Prostate gland (tissue), 2 donors: Measurements from ENCODE around the gene UPF1.

ENCODE experiments used
- POLR2A ChIP-seq: fragments of 450-650 bp; IDR thresholded peaks from one replicate; pipeline ENCODE4 v1.6.1; 2016; ENCODE audit warnings: antibody characterized with exemption, mild to moderate bottlenecking
- POLR2AphosphoS5 ChIP-seq: sonication (generic); formaldehyde crosslinking; IDR thresholded peaks from one replicate; pipeline ENCODE4 v1.6.1; 2017; ENCODE audit warnings: antibody characterized with exemption
- TF ChIP-seq, protein P1 (sequence below), 4 experiments: fragments of 200-600 bp in 2 of 4; fragments of 450-650 bp in 2 of 4; sonication (generic) in 2 of 4; IDR thresholded peaks; 1 replicate in 3 of 4; 2 replicates in 1 of 4; pipeline ENCODE4 v1.5.1; 2016 to 2019; ENCODE audit warnings: antibody characterized with exemption in 4 of 4, mild to moderate bottlenecking in 2 of 4, moderate library complexity in 2 of 4

DNA sequence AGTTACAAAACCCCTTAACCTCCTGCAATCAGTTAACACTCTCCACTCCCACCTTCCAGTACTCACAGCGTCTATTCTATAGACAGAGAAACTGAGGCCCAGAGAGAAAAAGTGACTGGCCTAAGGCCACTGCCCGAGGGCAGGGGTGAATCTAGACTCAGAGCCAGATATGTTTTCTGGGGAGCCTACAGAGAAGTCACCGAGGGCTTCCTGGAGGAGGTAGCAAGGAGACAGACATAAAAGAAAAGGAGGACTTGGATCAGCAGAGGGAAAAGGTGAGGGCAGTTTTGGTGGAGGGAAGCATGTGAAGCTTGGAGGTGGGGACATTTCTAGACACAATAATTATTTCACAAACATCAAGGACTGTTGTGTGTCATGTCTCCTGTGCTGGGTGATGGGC lies 39.1 kb upstream of the UPF1 start:
- TF ChIP-seq, protein P1, sequence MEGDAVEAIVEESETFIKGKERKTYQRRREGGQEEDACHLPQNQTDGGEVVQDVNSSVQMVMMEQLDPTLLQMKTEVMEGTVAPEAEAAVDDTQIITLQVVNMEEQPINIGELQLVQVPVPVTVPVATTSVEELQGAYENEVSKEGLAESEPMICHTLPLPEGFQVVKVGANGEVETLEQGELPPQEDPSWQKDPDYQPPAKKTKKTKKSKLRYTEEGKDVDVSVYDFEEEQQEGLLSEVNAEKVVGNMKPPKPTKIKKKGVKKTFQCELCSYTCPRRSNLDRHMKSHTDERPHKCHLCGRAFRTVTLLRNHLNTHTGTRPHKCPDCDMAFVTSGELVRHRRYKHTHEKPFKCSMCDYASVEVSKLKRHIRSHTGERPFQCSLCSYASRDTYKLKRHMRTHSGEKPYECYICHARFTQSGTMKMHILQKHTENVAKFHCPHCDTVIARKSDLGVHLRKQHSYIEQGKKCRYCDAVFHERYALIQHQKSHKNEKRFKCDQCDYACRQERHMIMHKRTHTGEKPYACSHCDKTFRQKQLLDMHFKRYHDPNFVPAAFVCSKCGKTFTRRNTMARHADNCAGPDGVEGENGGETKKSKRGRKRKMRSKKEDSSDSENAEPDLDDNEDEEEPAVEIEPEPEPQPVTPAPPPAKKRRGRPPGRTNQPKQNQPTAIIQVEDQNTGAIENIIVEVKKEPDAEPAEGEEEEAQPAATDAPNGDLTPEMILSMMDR (IDR thresholded peaks at IDR 0.05) = no peak
- no peak for TF ChIP-seq POLR2A
- no peak for TF ChIP-seq POLR2AphosphoS5
